Panc1 (cell line): ENCODE results near the gene PTBP3.

Experiments used
- CTCF ChIP-seq: fragments of 450-650 bp; IDR thresholded peaks from 2 replicates; pipeline ENCODE4 v1.5.1; 2017; ENCODE audit warnings: mild to moderate bottlenecking
- POLR2AphosphoS5 ChIP-seq: IDR thresholded peaks from 2 replicates; pipeline ENCODE4 v1.6.1; 2012; ENCODE audit warnings: mild to moderate bottlenecking, low read depth, low read length, moderate library complexity
- SIN3A ChIP-seq: IDR thresholded peaks from 2 replicates; pipeline ENCODE4 v1.6.1; 2012; ENCODE audit warnings: low read depth, mild to moderate bottlenecking, low read length, moderate library complexity, borderline replicate concordance; ENCODE audit not compliant: insufficient read depth
- TCF7L2 ChIP-seq: IDR thresholded peaks from 2 replicates; pipeline ENCODE4 v1.6.1; 2011; ENCODE audit warnings: mild to moderate bottlenecking, low read depth, low read length, inconsistent platforms
- TF ChIP-seq, protein P1 (sequence below), 2 experiments: IDR thresholded peaks; 2 replicates each; pipeline ENCODE4 v1.6.1; 2011 to 2012; ENCODE audit warnings: low read depth in 2 of 2, control low read depth in 1 of 2, low read length in 1 of 2, mild to moderate bottlenecking in 1 of 2, moderate library complexity in 1 of 2; ENCODE audit not compliant: insufficient read depth in 1 of 2

GRCh38 chr9:112179816-112180215 is 153.6 kb downstream of the PTBP3 start:
- TF ChIP-seq CTCF (no peak), POLR2AphosphoS5 (no peak), SIN3A (no peak), TCF7L2 (no peak)
- TF ChIP-seq, protein P1, sequence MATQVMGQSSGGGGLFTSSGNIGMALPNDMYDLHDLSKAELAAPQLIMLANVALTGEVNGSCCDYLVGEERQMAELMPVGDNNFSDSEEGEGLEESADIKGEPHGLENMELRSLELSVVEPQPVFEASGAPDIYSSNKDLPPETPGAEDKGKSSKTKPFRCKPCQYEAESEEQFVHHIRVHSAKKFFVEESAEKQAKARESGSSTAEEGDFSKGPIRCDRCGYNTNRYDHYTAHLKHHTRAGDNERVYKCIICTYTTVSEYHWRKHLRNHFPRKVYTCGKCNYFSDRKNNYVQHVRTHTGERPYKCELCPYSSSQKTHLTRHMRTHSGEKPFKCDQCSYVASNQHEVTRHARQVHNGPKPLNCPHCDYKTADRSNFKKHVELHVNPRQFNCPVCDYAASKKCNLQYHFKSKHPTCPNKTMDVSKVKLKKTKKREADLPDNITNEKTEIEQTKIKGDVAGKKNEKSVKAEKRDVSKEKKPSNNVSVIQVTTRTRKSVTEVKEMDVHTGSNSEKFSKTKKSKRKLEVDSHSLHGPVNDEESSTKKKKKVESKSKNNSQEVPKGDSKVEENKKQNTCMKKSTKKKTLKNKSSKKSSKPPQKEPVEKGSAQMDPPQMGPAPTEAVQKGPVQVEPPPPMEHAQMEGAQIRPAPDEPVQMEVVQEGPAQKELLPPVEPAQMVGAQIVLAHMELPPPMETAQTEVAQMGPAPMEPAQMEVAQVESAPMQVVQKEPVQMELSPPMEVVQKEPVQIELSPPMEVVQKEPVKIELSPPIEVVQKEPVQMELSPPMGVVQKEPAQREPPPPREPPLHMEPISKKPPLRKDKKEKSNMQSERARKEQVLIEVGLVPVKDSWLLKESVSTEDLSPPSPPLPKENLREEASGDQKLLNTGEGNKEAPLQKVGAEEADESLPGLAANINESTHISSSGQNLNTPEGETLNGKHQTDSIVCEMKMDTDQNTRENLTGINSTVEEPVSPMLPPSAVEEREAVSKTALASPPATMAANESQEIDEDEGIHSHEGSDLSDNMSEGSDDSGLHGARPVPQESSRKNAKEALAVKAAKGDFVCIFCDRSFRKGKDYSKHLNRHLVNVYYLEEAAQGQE (IDR thresholded peaks at IDR 0.05; ENCODE audit: insufficient read depth in 1 of 2, low read depth in 2 of 2, low read length in 1 of 2), result no peak
